GM10266 (cell line): ENCODE data around the gene GGT5.
"Not testable (repeated sequence)": the region's sequence is repeated elsewhere in the genome, so short reads cannot be mapped to it uniquely, and the experiment has no call there.

Experiments used
- DNase-seq: peaks from one replicate; pipeline ENCODE4 v3.0.0; 2012; ENCODE audit errors: extremely low spot score
- CTCF ChIP-seq: IDR thresholded peaks from 2 replicates; pipeline ENCODE4 v1.5.1; 2012; ENCODE audit warnings: mild to moderate bottlenecking, low read depth; ENCODE audit not compliant: control insufficient read depth, insufficient read depth; ENCODE audit errors: missing control alignments

Gene GGT5

GRCh38 chr22:24216541-24217209 lies 28.2 kb downstream of the GGT5 start:
- no peak for TF ChIP-seq CTCF
- peak; percentile 15 for DNase-seq

GRCh38 chr22:24214467-24215285 lies 30.2 kb downstream of the GGT5 start:
- no peak for DNase-seq
- TF ChIP-seq CTCF = no peak

GRCh38 chr22:24213111-24213510 lies 31.8 kb downstream of the GGT5 start:
- not testable (repeated sequence) for DNase-seq

DNA sequence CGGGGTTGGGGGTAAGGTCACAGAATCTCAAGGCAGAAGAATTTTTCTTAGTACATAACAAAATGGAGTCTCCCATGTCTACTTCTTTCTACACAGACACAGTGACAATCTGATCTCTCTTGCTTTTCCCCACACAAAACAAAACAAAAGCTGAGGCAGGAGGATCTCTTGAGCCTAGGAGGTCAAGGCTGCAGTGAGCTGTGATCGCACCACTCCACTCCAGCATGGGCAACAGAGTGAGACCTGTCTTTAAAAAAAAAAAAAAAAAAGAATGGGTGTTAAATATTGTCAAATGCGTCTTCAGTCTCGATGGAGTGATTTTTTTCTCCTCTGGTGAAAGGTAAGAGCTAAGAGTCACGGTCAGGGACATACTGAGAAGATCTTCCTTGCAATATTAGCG lies 33.2 kb downstream of the GGT5 start:
- DNase-seq = not testable (repeated sequence)

- not testable (repeated sequence) for DNase-seq
Observed at GRCh38 chr22:24210409-24210808, 34.5 kb downstream of the GGT5 start.

- TF ChIP-seq CTCF = no peak
- no peak for DNase-seq
Observed at GRCh38 chr22:24209687-24210086, 35.2 kb downstream of the GGT5 start.

- TF ChIP-seq CTCF = no peak
- DNase-seq = no peak
Observed at GRCh38 chr22:24209016-24209415, 35.9 kb downstream of the GGT5 start.

DNA sequence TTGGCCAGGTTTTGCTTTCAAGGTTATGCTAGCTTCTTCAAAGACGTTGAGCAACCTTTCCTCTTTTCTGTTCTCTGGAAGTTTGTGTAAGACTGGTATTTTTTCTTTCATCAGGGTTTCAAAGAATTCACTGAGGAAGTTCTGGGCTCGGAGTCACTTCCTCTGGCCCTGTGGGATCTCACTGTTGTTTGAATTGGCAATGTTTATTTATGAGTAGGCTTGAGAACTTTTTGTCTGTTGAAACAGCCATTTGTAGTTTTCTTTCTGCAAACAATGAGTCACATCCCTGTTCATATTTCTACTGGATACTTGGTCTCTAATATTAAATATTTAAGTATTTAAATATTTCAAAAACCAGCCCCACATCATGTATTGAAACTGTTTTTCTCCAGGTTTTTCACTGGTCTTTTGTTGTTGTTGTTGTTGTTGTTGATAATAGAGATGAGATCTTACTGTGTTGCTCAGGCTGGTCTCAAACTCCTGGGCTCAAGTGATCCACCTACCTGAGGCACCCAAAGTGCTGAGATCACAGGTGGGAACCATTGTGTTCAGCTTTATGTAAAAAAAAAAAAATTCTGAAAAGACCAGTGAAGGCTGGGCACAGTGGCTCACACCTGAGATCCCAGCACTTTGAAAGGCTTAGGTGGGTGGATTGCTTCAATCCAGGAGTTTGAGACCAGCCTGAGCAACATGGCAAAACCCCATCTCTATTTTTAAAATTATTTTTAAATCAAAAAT lies 36.7 kb downstream of the GGT5 start:
- no peak for DNase-seq
- no peak for TF ChIP-seq CTCF
